GM12878 (cell line): ENCODE data around the gene MALT1. TPM values are rescaled to one million over a fixed set of nuclear protein-coding genes. Genes with fewer than 3 reads are reported as not detected.

Source experiments
- ATAC-seq: fragments of 200-7000 bp; cut with Tn5 transposase; 3 replicates; pipeline ENCODE4 v1.9.1; 2020; ENCODE audit warnings: mild to moderate bottlenecking, moderate library complexity
- BruUV-seq: library from RNA; stranded (reverse); fragments of 400-500 nt; replicated peaks from 2 replicates; lab custom pipeline; 2021; lab: Mats Ljungman, UMichigan
- CTCF ChIA-PET: fragments of 300-600 bp; sonication (Branson Sonifier 250); formaldehyde crosslinking; extraction: SDS; loops from one replicate; lab custom pipeline; 2021; ENCODE audit warnings: inconsistent platforms; lab: Yijun Ruan, JAX
- POLR2A ChIA-PET: fragments of 350-600 bp; formaldehyde crosslinking; extraction: SDS; loops from one replicate; lab custom pipeline; 2021; ENCODE audit warnings: inconsistent platforms; lab: Charles Lee
- RAD21 ChIA-PET: fragments of 300-600 bp; sonication (Branson Sonifier 250); formaldehyde crosslinking; loops from one replicate; lab custom pipeline; 2023; ENCODE audit warnings: antibody characterized with exemption; ENCODE audit not compliant: unreplicated experiment; lab: Charles Lee
- SMC1A ChIA-PET: fragments of 300-600 bp; sonication (Branson Sonifier 250); formaldehyde crosslinking; loops from one replicate; lab custom pipeline; 2023; ENCODE audit not compliant: unreplicated experiment, uncharacterized antibody; lab: Charles Lee
- DNase-seq: peaks from one replicate; pipeline ENCODE4 v3.0.0-alpha.2; 2011; ENCODE audit warnings: low read depth, low spot score
- FAIRE-seq: peaks from 3 replicates; lab custom pipeline; 2011; peaks lifted over from hg19 to GRCh38; lab: Jason Lieb, UNC
- H2AFZ ChIP-seq: 2 replicates; pipeline ENCODE4 v1.6.0; 2011; ENCODE audit warnings: low read depth, low read length, control low read depth; ENCODE audit not compliant: control insufficient read depth
- H3K27ac ChIP-seq: 2 replicates; pipeline ENCODE4 v1.5.1; 2011; ENCODE audit warnings: control low read depth; ENCODE audit not compliant: control insufficient read depth, insufficient read depth
- H3K27me3 ChIP-seq, 2 experiments: replicated peaks in 1 of 2; 2 replicates each; pipeline versions ENCODE4 v1.6.0 to v1.6.1; 2011; ENCODE audit warnings: low read length in 1 of 2; ENCODE audit not compliant: control insufficient read depth in 2 of 2, insufficient read depth in 2 of 2
- H3K36me3 ChIP-seq, 2 experiments: 2 replicates each; pipeline ENCODE4 v1.5.1; 2011; ENCODE audit warnings: low read length in 1 of 2; ENCODE audit not compliant: control insufficient read depth in 2 of 2, insufficient read depth in 2 of 2
- H3K4me1 ChIP-seq: 2 replicates; pipeline ENCODE4 v1.6.1; 2011; ENCODE audit warnings: mild to moderate bottlenecking, low read length, moderate library complexity, mixed read lengths; ENCODE audit not compliant: control insufficient read depth, insufficient read depth
- H3K4me2 ChIP-seq: 2 replicates; pipeline ENCODE4 v1.6.0; 2011; ENCODE audit warnings: control low read depth; ENCODE audit not compliant: control insufficient read depth, insufficient read depth
- H3K4me3 ChIP-seq: fragments of 200-600 bp; sonication (generic); 2 replicates; pipeline ENCODE4 v1.5.1; 2016
- H3K79me2 ChIP-seq: 2 replicates; pipeline ENCODE4 v1.6.0; 2011; ENCODE audit warnings: low read length; ENCODE audit not compliant: control insufficient read depth, insufficient read depth
- H3K9ac ChIP-seq: 2 replicates; pipeline ENCODE4 v1.8.0; 2011; ENCODE audit warnings: low read length, control low read depth, mixed read lengths; ENCODE audit not compliant: control insufficient read depth, insufficient read depth
- H3K9me3 ChIP-seq: replicated peaks from 3 replicates; pipeline ENCODE4 v1.5.1; 2011; ENCODE audit warnings: mild to moderate bottlenecking, low read length; ENCODE audit not compliant: control insufficient read depth, insufficient read depth
- H4K20me1 ChIP-seq: 2 replicates; pipeline ENCODE4 v1.6.0; 2011; ENCODE audit not compliant: control insufficient read depth, insufficient read depth
- GATAD2B ChIP-seq: fragments of 450-650 bp; conservative IDR thresholded peaks from 2 replicates; pipeline ENCODE4 v1.6.1; 2017; ENCODE audit warnings: low read depth, mild to moderate bottlenecking, moderate library complexity
- POLR2AphosphoS5 ChIP-seq: IDR thresholded peaks from 2 replicates; pipeline ENCODE4 v1.6.1; 2011; ENCODE audit warnings: mild to moderate bottlenecking, low read length, inconsistent platforms
- RAD51 ChIP-seq: fragments of 450-650 bp; IDR thresholded peaks from 2 replicates; pipeline ENCODE4 v1.6.1; 2016; ENCODE audit warnings: moderate library complexity, mild to moderate bottlenecking, inconsistent platforms
- RCOR1 ChIP-seq: conservative IDR thresholded peaks from 2 replicates; pipeline ENCODE4 v1.6.1; 2012; ENCODE audit warnings: low read depth, low read length, improper control_type of control experiment
- USF1 ChIP-seq: IDR thresholded peaks from 2 replicates; pipeline ENCODE4 v1.6.1; 2011; ENCODE audit warnings: borderline replicate concordance, low read depth, mild to moderate bottlenecking, moderate library complexity, mixed read lengths, low read length; ENCODE audit not compliant: insufficient read depth; ENCODE audit errors: extremely low read length
- WRNIP1 ChIP-seq: IDR thresholded peaks from 2 replicates; pipeline ENCODE4 v1.6.1; 2011; ENCODE audit warnings: low read depth, low read length, improper control_type of control experiment, borderline replicate concordance
- WGBS: methylation state at CpG from one replicate; pipeline ENCODE4 v1.1.6; 2016; ENCODE audit warnings: low lambda C conversion rate; ENCODE audit not compliant: insufficient replicate concordance, insufficient coverage; ENCODE audit errors: missing lambda C conversion rate; 5-methylcytosine and 5-hydroxymethylcytosine counted together
- in situ Hi-C: fragments of 300-500 bp; cut with MboI; formaldehyde crosslinking; loops from 9 replicates; pipeline ENCODE4 v1.14.3; 2018; ENCODE audit warnings: mixed read lengths
- intact Hi-C: fragments of 100-400 bp; cut with micrococcal nuclease; formaldehyde crosslinking; loops from one replicate; pipeline ENCODE4 v1.14.2; 2022; ENCODE audit not compliant: unreplicated experiment
- polyA plus RNA-seq, 11 experiments: library from polyadenylated mRNA; depleted of rRNA in 4 of 11; unstranded in 6 of 11; stranded (reverse) in 5 of 11; fragments of >200 nt; fragmentation: Nextera tagmentation in 4 of 11; fragmentation: Illumina TruSeq in 1 of 11; extraction: Ambion mirVana in 4 of 11; extraction: Trizol in 1 of 11; gene quantifications; 1 replicate in 1 of 11; 2 replicates in 10 of 11; pipeline versions ENCODE4 v1.2.1 to v1.2.3, GENCODE V29; 2011 to 2016; ENCODE audit warnings: inconsistent platforms in 2 of 11, missing spikeins in 2 of 11, low read depth in 1 of 11
- total RNA-seq, 4 experiments: library from RNA; depleted of rRNA in 3 of 4; stranded (reverse); fragments of >200 nt in 3 of 4; fragmentation: Illumina TruSeq in 1 of 4; extraction: Trizol in 1 of 4; gene quantifications; 2 replicates each; pipeline versions ENCODE4 v1.2.1 to v1.2.3, GENCODE V29; 2013 to 2021

MALT1 gene
- total and polyA plus RNA-seq, 10 of the 15 experiments (the other 5 are each of a cell fraction or from before 2014, with no cell fraction given) = 17.6 to 126 (median 45.4) TPM

GRCh38 chr18:58674863-58675472 lies 3.7 kb downstream of the MALT1 start:
- Histone ChIP-seq H3K4me3 (peak overlapping the region; percentile 95), H4K20me1 (no peaks in the 10 kb centered on the region; the same call in 1 of the 2 replicates), H3K79me2 (peaks cover 96% of the 10 kb centered on the region)
- ChIA-PET RAD21 (interaction anchor here (0.7 to 8.6 kb wide), 9 partner anchors 16 to 145 kb away, joined by 3 to 113 read pairs (median 4); no protein-coding TSS in a partner anchor), SMC1A (interaction anchor here (0.6 to 29.9 kb wide), 13 partner anchors 8 to 139 kb away, joined by 3 to 682 read pairs (median 3); no protein-coding TSS in a partner anchor), POLR2A (interaction anchor here (0.7 to 5.6 kb wide), 7 partner anchors 8 to 142 kb away, joined by 3 to 29 read pairs (median 4); no protein-coding TSS in a partner anchor)
- 19% methylated on average over 3 of the region's 3 CpGs for WGBS
- TF ChIP-seq RCOR1 (no peak), WRNIP1 (peak; percentile 69; the same call in 1 of the 2 replicates)
- TF ChIP-seq, all 136 proteins: peak for 1
- Histone ChIP-seq H3K4me2 (peak overlapping the region; percentile 78), H3K9me3 (no peaks in the 10 kb centered on the region), H3K27me3 (no peaks in the 10 kb centered on the region), H3K27ac (peak overlapping the region; percentile 7; the same call in 1 of the 2 replicates), H3K36me3 (no peaks in the 10 kb centered on the region), H3K4me1 (peaks cover 11% of the 10 kb centered on the region; the same call in 1 of the 2 replicates), H3K9ac (peak overlapping the region; percentile 93; the same call in 1 of the 2 replicates), H2AFZ (no peak overlapping the region)
- no TSS peak for BruUV-seq
- FAIRE-seq = peak; percentile 47
- in situ Hi-C loops = loop anchor here (25.0 kb wide), 1 partner anchor 1237 kb away; no protein-coding TSS in a partner anchor
- intact Hi-C loops = no loop called here
- no peak for DNase-seq
- CTCF ChIA-PET = interaction anchor here (0.6 to 2.2 kb wide), 6 partner anchors 16 to 169 kb away, joined by 3 to 7 read pairs (median 4); no protein-coding TSS in a partner anchor
- no peak for ATAC-seq

- RAD21 ChIA-PET = interaction anchor here (0.6 to 8.6 kb wide), 5 partner anchors 9 to 142 kb away, joined by 3 to 74 read pairs (median 5); no protein-coding TSS in a partner anchor
- intact Hi-C loops = no loop called here
Observed at GRCh38 chr18:58676270-58676669, 5.0 kb downstream of the MALT1 start.

More at GRCh38 chr18:58676270-58676669, 5.0 kb downstream of the MALT1 start:
- CTCF ChIA-PET = interaction anchor here (1.1 to 3.1 kb wide), 3 partner anchors 17 to 135 kb away, joined by 3 to 17 read pairs (median 13); no protein-coding TSS in a partner anchor
- TF ChIP-seq RAD51 = peak; percentile 47; the same call in 1 of the 2 replicates
- TF ChIP-seq POLR2AphosphoS5 = 0 out of 2 replicates have a peak, but pooled peaks have one; percentile 39
- peak; percentile 8 for TF ChIP-seq USF1
- TF ChIP-seq GATAD2B = no peak
- H3K4me2 ChIP-seq = peak overlapping the region; percentile 49
- WGBS = 100% methylated on average over 1 of the region's 1 CpG
- no peak overlapping the region for H2AFZ ChIP-seq
- H3K9ac ChIP-seq = no peak overlapping the region
- BruUV-seq = no TSS peak
- peak; percentile 27 for ATAC-seq
- in situ Hi-C loops = no loop called here
- peaks cover 3% of the 10 kb centered on the region; the same call in 1 of the 2 replicates for H3K4me1 ChIP-seq
- SMC1A ChIA-PET = interaction anchor here (0.8 to 4.7 kb wide), 9 partner anchors 9 to 144 kb away, joined by 3 to 29 read pairs (median 3); no protein-coding TSS in a partner anchor
- H3K27me3 ChIP-seq = no peaks in the 10 kb centered on the region
- peaks cover 97% of the 10 kb centered on the region for H3K79me2 ChIP-seq
- DNase-seq = no peak
- H3K4me3 ChIP-seq = peak overlapping the region; percentile 95
- POLR2A ChIA-PET = no interaction called here
- H3K36me3 ChIP-seq = peaks cover 0 to 4% of the 10 kb centered on the region in 2 experiments; a peak in 2 of 4 replicates
- H3K9me3 ChIP-seq = no peaks in the 10 kb centered on the region
- no peak overlapping the region for H3K27ac ChIP-seq
- no peaks in the 10 kb centered on the region; the same call in 1 of the 2 replicates for H4K20me1 ChIP-seq
- peak; percentile 56 for FAIRE-seq
